Measurements from ENCODE around the gene SLC52A3. TPM values are rescaled to one million over a fixed set of nuclear protein-coding genes. Genes with fewer than 3 reads are reported as not detected.

The SLC52A3 gene
- total and polyA plus RNA-seq, 4 donors, result 0.06 to 0.08 (median 0.06) TPM; not detected in 1

DNA sequence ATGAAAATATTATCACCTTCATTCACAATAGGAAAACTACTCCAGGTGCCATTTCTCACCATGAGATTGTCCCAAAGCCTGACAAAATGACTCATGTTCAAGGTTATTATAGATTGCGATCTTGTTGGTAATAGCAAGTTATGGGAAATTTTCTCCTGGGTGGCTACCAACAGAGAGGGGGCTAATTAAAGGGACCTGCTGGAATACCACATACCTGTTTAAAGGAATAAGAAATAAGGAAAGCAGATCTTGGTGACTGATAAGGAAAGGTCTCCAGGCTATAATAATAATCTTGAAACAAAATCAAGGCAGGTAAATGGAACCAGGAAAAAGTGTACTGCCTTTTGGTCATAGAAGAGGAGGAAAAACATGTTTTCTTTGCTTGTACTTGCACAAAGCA, 1.4 kb downstream of the SLC52A3 start:
- no peaks in the 10 kb centered on the region for H3K4me1 ChIP-seq (ENCODE audit: control insufficient read depth in 4 of 4, insufficient read depth in 4 of 4, low read length in 3 of 4)
- no peaks in the 10 kb centered on the region for H3K36me3 ChIP-seq (ENCODE audit: control insufficient read depth in 4 of 4, insufficient read depth in 3 of 4, low read depth in 1 of 4, low read length in 3 of 4)
- no peak for DNase-seq (ENCODE audit: low spot score)
- H3K27me3 ChIP-seq (ENCODE audit: control insufficient read depth in 4 of 4, insufficient read depth in 4 of 4, low read length in 3 of 4), result peaks cover 0 to 6% (median 1%) of the 10 kb centered on the region in 4 donors
- WGBS, result 90% methylated on average over 1 of the region's 1 CpG
- no peak overlapping the region for H3K27ac ChIP-seq (ENCODE audit: low read depth in 1 of 2, low read length in 2 of 2)
- no peak overlapping the region for H3K4me3 ChIP-seq (ENCODE audit: low read depth in 1 of 3, low read length in 3 of 3)
- no peak overlapping the region for H3K9ac ChIP-seq (ENCODE audit: low read depth in 1 of 2, low read length in 2 of 2)
- H3K9me3 ChIP-seq (ENCODE audit: control insufficient read depth in 4 of 4, low read length in 3 of 4), result no peaks in the 10 kb centered on the region
- TF ChIP-seq, protein P1, sequence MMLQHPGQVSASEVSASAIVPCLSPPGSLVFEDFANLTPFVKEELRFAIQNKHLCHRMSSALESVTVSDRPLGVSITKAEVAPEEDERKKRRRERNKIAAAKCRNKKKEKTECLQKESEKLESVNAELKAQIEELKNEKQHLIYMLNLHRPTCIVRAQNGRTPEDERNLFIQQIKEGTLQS (IDR thresholded peaks at IDR 0.05), result no peak
- TF ChIP-seq HNF4A (conservative IDR thresholded peaks at IDR 0.05) (no peak), TAF1 (conservative IDR thresholded peaks at IDR 0.05) (no peak), RAD21 (IDR thresholded peaks at IDR 0.05) (no peak), SP1 (IDR thresholded peaks at IDR 0.05) (no peak), EGR1 (IDR thresholded peaks at IDR 0.05; ENCODE audit: low read depth in 2 of 2) (no peak), RXRA (IDR thresholded peaks at IDR 0.05) (no peak)

DNA sequence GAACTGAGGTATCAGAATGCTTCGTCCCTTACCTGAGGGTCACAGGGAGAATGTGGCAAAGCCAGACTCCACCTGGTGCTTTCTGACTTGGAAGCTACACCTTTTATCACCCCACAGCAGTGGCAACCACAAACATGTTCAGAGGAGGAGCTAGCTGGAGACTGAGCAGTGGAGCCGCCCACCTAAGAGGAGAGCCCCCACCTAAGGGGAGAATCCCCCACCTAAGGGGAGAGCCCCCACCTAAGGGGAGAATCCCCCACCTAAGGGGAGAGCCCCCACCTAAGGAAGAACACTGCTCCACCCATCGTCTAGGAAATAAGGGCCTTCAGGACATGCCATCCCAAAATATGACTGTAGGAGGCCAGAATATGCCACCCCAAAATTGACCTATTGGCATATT, 4.0 kb downstream of the SLC52A3 start:
- Histone ChIP-seq H3K4me3 (ENCODE audit: low read depth in 1 of 3, low read length in 3 of 3) (no peak overlapping the region), H3K9me3 (ENCODE audit: control insufficient read depth in 4 of 4, low read length in 3 of 4) (no peaks in the 10 kb centered on the region), H3K27ac (ENCODE audit: low read depth in 1 of 2, low read length in 2 of 2) (no peak overlapping the region), H3K4me1 (ENCODE audit: control insufficient read depth in 4 of 4, insufficient read depth in 4 of 4, low read length in 3 of 4) (no peaks in the 10 kb centered on the region), H3K27me3 (ENCODE audit: control insufficient read depth in 4 of 4, insufficient read depth in 4 of 4, low read length in 3 of 4) (peaks cover 0 to 8% (median under 1%) of the 10 kb centered on the region in 4 donors), H3K36me3 (ENCODE audit: control insufficient read depth in 4 of 4, insufficient read depth in 3 of 4, low read depth in 1 of 4, low read length in 3 of 4) (no peaks in the 10 kb centered on the region), H3K9ac (ENCODE audit: low read depth in 1 of 2, low read length in 2 of 2) (no peak overlapping the region)
- WGBS, result 64% methylated on average over 3 of the region's 3 CpGs
- TF ChIP-seq RAD21 (IDR thresholded peaks at IDR 0.05), result no peak
- TF ChIP-seq SP1 (IDR thresholded peaks at IDR 0.05), result no peak
- no peak for TF ChIP-seq YY1 (IDR thresholded peaks at IDR 0.05)
- TF ChIP-seq FOXA2 (IDR thresholded peaks at IDR 0.05), result no peak
- no peak for TF ChIP-seq FOXA1 (IDR thresholded peaks at IDR 0.05)
- TF ChIP-seq, protein P2, sequence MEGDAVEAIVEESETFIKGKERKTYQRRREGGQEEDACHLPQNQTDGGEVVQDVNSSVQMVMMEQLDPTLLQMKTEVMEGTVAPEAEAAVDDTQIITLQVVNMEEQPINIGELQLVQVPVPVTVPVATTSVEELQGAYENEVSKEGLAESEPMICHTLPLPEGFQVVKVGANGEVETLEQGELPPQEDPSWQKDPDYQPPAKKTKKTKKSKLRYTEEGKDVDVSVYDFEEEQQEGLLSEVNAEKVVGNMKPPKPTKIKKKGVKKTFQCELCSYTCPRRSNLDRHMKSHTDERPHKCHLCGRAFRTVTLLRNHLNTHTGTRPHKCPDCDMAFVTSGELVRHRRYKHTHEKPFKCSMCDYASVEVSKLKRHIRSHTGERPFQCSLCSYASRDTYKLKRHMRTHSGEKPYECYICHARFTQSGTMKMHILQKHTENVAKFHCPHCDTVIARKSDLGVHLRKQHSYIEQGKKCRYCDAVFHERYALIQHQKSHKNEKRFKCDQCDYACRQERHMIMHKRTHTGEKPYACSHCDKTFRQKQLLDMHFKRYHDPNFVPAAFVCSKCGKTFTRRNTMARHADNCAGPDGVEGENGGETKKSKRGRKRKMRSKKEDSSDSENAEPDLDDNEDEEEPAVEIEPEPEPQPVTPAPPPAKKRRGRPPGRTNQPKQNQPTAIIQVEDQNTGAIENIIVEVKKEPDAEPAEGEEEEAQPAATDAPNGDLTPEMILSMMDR (IDR thresholded peaks at IDR 0.05; ENCODE audit: low read depth, low read length, missing input control), result no peak
- TF ChIP-seq EGR1 (IDR thresholded peaks at IDR 0.05; ENCODE audit: low read depth in 2 of 2), result no peak
- no peak for TF ChIP-seq HNF4G (IDR thresholded peaks at IDR 0.05)
- no peak for TF ChIP-seq GABPA (IDR thresholded peaks at IDR 0.05 in 1 of 2, conservative IDR thresholded peaks at IDR 0.05 in 1 of 2)
- no peak for TF ChIP-seq RXRA (IDR thresholded peaks at IDR 0.05)
- no peak for TF ChIP-seq NR2F2 (IDR thresholded peaks at IDR 0.05)
- TF ChIP-seq JUND (IDR thresholded peaks at IDR 0.05), result no peak
- TF ChIP-seq, protein P3, sequence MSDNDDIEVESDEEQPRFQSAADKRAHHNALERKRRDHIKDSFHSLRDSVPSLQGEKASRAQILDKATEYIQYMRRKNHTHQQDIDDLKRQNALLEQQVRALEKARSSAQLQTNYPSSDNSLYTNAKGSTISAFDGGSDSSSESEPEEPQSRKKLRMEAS (IDR thresholded peaks at IDR 0.05), result no peak
- TF ChIP-seq HNF4A (conservative IDR thresholded peaks at IDR 0.05), result no peak
- no peak for TF ChIP-seq TAF1 (conservative IDR thresholded peaks at IDR 0.05)
- TF ChIP-seq REST (IDR thresholded peaks at IDR 0.05), result no peak
- no peak for DNase-seq (ENCODE audit: low spot score)
